Lower leg skin (tissue), 4 donors: Measurements from ENCODE around the gene PLEKHO2. TPM values are rescaled to one million over a fixed set of nuclear protein-coding genes. Genes with fewer than 3 reads are reported as not detected.

Source experiments
- DNase-seq, 2 donors: peaks; one replicate each; pipeline ENCODE4 v3.0.0-alpha.2; 2019; ENCODE audit warnings: low spot score in 2 of 2
- H3K4me3 ChIP-seq: fragments of 200-600 bp; sonication (generic); 2 replicates; pipeline ENCODE4 v1.5.1; 2017; ENCODE audit warnings: mild to moderate bottlenecking, low read depth; ENCODE audit not compliant: poor library complexity, severe bottlenecking
- POLR2A ChIP-seq, 2 donors: fragments of 450-650 bp; IDR thresholded peaks; one replicate each; pipeline ENCODE4 v1.6.1; 2016 to 2017; ENCODE audit warnings: antibody characterized with exemption in 2 of 2, mild to moderate bottlenecking in 1 of 2, moderate library complexity in 1 of 2
- WGBS, 2 donors: methylation state at CpG; one replicate each; pipeline ENCODE4 v1.1.5; 2018; 5-methylcytosine and 5-hydroxymethylcytosine counted together
- intact Hi-C: fragments of 100-400 bp; cut with DNase I; formaldehyde crosslinking; loops from one replicate; pipeline ENCODE4 v1.15.0; 2023; ENCODE audit warnings: low total_unique reads
- total RNA-seq, 4 donors: library from RNA; depleted of rRNA; stranded (reverse); fragments of >200 nt; gene quantifications; one replicate each; pipeline ENCODE4 v1.1.0, GENCODE V29; 2016
- TF ChIP-seq, protein P1 (sequence below), 3 donors: fragments of 450-650 bp; IDR thresholded peaks; one replicate each; pipeline ENCODE4 v1.5.1; 2016; ENCODE audit warnings: antibody characterized with exemption in 3 of 3, mild to moderate bottlenecking in 3 of 3, moderate library complexity in 2 of 3

Gene PLEKHO2
- total RNA-seq, 4 donors from 2014 or later, result 5.7 to 15.6 (median 7.3) TPM

DNA sequence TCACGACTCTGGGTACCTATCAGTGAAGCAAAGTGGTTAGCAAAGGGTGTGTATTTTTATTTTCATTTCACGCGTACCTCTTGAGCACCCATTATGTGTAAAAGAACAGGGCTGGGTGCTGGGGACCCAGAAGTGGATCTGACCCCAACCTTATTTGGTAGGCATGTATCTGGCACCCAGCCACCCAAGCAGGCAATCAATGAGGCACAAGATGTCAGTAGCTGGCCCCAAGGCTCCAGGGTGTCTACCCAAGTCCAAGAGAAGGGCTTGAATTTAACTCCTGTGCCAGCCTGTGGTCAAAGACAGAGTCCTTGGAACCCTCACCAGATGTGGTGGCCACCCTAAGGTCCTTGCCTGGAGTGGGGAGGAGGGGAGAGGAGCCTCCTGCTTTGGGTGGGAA is 5.7 kb downstream of the PLEKHO2 start:
- intact Hi-C loops, result no loop called here
- no peak for TF ChIP-seq POLR2A (IDR thresholded peaks at IDR 0.05)
- TF ChIP-seq, protein P1, sequence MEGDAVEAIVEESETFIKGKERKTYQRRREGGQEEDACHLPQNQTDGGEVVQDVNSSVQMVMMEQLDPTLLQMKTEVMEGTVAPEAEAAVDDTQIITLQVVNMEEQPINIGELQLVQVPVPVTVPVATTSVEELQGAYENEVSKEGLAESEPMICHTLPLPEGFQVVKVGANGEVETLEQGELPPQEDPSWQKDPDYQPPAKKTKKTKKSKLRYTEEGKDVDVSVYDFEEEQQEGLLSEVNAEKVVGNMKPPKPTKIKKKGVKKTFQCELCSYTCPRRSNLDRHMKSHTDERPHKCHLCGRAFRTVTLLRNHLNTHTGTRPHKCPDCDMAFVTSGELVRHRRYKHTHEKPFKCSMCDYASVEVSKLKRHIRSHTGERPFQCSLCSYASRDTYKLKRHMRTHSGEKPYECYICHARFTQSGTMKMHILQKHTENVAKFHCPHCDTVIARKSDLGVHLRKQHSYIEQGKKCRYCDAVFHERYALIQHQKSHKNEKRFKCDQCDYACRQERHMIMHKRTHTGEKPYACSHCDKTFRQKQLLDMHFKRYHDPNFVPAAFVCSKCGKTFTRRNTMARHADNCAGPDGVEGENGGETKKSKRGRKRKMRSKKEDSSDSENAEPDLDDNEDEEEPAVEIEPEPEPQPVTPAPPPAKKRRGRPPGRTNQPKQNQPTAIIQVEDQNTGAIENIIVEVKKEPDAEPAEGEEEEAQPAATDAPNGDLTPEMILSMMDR (IDR thresholded peaks at IDR 0.05), result no peak
- no peak for DNase-seq
- H3K4me3 ChIP-seq, result no peak overlapping the region
- WGBS, 2 donors, result 44 to 64% methylated on average over 3 of the region's 3 CpGs

DNA sequence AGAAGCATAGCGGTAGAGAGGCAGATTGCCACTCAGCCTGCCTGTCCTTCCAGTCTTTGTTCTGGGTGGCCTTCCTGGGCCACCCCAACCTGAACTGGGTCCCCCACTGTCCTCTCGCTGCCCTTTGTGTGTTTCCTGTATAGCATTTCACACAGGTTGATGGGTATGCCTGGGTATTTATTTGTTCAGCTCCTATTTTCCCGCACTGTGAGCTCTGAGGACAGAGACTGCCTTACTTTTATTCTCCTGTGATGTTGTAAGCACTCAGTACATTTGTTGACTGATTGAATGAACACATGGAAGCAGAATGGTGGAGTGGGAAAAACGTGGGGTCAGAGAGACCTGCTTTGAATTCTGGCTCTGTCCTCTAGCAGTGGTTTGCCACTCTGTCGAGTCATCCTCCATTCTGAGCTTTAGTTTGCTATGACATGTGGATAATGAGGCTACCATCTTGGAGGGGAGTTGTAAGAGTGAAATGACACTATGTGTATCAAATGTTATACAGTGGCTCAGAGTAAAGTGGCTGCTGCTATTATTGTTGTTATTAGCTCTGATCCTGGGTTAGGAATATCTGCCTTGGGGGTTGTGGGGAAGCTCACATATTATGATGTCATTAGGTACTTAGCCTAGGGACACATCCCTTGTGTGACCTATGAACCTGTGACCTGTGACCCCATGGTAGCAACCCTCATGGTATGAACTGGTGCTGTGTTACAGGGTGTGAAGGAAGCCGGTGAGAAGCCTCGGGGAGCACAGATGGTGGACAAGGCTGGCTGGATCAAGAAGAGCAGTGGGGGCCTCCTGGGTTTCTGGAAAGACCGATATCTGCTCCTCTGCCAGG is 6.4 kb downstream of the PLEKHO2 start:
- intact Hi-C loops, result no loop called here
- H3K4me3 ChIP-seq, result no peak overlapping the region
- DNase-seq, result no peak
- TF ChIP-seq POLR2A (IDR thresholded peaks at IDR 0.05), result no peak
- TF ChIP-seq, protein P1 (IDR thresholded peaks at IDR 0.05), result no peak
- 88 to 91% methylated on average over 8 of the region's 8 CpGs for WGBS, 2 donors

DNA sequence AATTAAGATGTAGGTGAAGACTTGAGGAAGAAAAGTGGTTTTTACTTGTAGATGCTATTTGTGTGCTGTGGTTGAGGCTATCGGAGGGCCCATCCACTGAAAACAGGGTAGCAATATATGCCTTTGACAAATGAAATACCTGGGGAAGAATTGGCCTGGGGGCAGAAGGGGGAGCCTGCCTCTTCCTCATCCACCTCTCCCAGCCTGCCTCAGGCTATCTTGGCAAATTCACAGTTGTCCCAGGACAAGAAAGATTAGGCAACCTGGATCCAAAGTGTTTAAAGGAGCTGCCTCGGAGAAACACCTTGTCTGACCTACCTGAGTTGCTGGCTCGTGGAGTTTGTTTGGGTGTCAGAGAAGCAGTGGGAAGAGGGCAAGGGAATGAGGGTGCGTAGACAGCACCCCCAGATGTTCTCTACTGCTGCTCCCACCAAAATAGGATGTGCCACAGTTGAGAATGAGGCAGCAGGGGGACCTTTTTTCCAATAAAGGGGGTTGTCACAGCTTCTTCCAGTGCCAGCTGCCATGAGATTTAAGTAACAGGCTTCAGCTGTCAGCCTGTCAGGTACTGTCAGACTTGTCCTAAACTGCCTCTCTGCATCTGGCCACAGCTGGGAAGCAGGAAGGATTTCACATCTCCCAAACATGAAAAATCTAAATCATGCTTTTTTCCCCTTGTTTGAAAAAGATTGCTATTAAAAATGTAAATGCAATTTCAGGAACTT is 9.2 kb downstream of the PLEKHO2 start:
- no peak overlapping the region for H3K4me3 ChIP-seq
- TF ChIP-seq, protein P1 (IDR thresholded peaks at IDR 0.05), result no peak
- TF ChIP-seq POLR2A (IDR thresholded peaks at IDR 0.05), result no peak
- intact Hi-C loops, result no loop called here
- 60 to 61% methylated on average over 4 of the region's 4 CpGs for WGBS, 2 donors
- DNase-seq, result no peak

DNA sequence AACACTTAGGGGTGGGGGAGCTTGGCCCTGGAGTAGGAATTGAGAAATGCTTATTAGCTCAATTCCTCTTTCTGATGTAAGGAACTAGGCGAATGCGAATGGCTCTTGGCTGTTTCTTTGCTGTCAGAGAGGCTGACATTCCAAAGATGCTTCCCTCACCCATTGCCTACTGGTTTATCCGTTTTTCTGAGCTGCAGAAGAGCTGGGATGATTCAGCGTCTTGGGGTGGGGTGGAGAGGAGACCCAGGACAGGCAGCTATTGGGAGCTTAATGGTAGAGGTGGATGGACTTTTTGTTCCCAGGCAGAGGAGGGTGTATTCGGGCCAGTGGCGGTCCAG is 9.8 kb downstream of the PLEKHO2 start:
- H3K4me3 ChIP-seq, result no peak overlapping the region
- TF ChIP-seq, protein P1 (IDR thresholded peaks at IDR 0.05), result no peak
- no peak for TF ChIP-seq POLR2A (IDR thresholded peaks at IDR 0.05)
- intact Hi-C loops, result no loop called here
- 32 to 42% methylated on average over 6 of the region's 6 CpGs for WGBS, 2 donors
- peak in 1 of 2 donors; percentile 63 for DNase-seq

GRCh38 chr15:64854041-64854440 is 12.3 kb downstream of the PLEKHO2 start:
- intact Hi-C loops, result no loop called here
- WGBS, 2 donors, result 63 to 83% methylated on average over 4 of the region's 4 CpGs
- no peak for DNase-seq
- no peak overlapping the region for H3K4me3 ChIP-seq
- TF ChIP-seq POLR2A (IDR thresholded peaks at IDR 0.05), result no peak
- TF ChIP-seq, protein P1 (IDR thresholded peaks at IDR 0.05), result no peak
